GM18502 (cell line): ENCODE data around the gene ZNF229.
"Not testable (repeated sequence)": the region's sequence is repeated elsewhere in the genome, so short reads cannot be mapped to it uniquely, and the experiment has no call there.

ENCODE experiments used
- ATAC-seq: cut with Tn5 transposase; IDR thresholded peaks from one replicate; pipeline ENCODE4 v1.9.1; 2021; ENCODE audit warnings: mild to moderate bottlenecking; ENCODE audit not compliant: unreplicated experiment, poor library complexity

ZNF229 gene

GRCh38 chr19:44447916-44448674 lies at the start of gene ZNF229:
Gene ZNF229, minus strand, starts transcription at chr19:44448472. Its CDS starts 5,625 bp downstream, at chr19:44442847.
- ATAC-seq = no peak

DNA sequence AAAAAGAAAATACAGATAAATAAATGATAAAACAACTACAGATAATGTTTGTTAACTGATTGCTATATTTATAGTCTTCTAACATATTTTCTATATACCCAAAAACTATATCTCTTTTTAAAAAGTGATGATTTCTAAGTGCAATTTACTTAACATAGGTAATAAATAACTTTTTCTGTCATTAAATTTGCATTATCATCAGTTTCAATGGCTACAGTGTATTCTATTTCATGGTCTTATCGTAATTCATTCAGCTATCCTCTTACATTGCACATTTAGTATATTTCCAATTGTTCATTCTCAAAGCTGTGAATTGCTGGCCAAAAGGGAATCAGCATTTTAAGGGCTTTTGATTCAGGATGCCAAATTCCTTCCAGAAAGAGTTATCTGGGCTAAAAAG lies 48.4 kb upstream of the ZNF229 start:
- no peak for ATAC-seq

DNA sequence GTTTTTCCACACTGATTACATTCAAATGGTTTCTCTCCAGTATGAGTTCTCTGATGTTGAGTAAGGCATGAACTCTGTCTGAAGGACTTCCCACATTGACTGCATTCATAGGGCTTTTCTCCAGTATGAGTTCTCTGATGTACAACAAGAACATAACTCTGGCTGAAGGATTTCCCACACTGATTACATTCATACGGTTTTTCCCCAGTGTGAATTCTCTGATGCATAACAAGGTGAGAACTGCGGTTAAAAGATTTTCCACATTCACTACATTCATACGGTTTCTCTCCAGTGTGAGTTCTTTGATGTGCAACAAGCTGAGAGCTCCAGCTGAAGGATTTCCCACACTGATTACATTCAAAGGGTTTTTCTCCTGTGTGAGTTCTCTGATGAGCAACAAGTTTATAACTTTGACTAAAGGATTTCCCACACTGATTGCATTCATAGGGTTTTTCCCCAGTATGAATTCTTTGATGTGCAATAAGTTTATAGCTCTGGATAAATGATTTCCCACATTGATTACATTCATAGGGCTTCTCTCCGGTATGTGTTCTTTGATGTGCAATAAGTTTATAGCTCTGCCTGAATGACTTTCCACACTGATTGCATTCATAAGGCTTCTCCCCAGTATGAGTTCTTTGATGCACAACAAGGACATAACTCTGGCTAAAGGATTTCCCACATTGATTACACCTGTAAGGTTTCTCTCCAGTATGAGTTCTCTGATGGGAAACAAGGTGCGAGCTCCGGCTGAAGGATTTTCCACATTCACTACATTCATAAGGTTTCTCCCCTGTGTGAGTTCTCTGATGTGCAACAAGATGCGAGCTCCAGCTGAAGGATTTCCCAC lies 28.5 kb upstream of the ZNF229 start:
- ATAC-seq = no peak

DNA sequence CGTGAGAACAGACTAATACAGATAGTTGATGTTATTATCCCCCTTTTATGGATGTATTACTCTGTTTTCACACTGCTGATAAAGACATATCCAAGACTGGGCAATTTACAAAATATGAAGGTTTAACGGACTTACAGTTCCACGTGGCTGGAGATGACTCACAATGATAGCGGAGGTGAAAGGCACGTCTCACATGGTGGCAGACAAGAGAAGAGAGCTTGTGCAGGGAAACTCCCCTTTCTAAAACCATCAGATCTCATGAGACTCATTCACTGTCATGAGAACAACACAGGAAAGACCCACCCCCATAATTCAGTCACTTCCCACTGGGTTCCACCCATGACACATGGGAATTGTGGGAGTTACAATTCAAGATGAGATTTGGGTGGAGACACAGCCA lies 20.5 kb upstream of the ZNF229 start:
- not testable (repeated sequence) for ATAC-seq

GRCh38 chr19:44462600-44463286 lies 14.5 kb upstream of the ZNF229 start:
- ATAC-seq = not testable (repeated sequence)

DNA sequence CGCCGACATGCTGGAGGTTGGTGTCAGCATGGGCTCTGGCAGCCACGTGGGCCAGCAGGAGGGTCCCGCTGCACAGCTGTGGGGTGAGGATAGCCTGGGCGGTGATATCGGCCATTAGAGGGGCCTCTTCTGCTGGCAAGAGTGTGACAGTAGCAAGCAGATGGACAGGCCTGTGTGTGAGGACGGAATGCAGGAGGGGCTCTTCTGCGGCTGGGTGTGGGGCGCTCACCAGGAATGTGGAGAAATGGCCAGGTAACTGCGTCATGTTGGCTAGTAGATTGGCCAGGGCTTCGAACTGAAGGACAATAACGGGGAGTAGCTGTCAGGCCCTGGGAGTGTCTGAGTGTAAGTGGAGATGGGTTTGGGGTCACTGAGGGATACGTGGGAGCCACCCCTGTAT lies 7.7 kb upstream of the ZNF229 start:
- not testable (repeated sequence) for ATAC-seq

DNA sequence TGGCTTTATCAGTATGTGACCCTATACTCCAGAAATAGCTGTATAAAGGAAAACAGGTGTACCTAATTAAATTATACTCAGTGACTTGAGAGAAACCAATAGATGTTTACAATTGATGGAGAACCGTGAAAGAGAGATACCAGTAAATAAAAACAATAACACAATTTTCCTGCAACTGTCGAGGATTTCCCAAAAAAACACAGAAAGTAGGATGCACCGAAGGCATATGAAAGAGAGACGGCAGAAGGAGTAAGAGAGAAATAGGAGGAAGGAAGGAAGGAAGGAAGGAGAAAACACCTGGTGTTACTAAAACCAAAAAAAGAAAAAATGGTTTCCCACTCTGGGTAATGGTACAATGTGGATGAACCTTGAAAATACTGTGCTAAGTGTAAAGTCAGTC lies 6.8 kb upstream of the ZNF229 start:
- ATAC-seq = no peak

DNA sequence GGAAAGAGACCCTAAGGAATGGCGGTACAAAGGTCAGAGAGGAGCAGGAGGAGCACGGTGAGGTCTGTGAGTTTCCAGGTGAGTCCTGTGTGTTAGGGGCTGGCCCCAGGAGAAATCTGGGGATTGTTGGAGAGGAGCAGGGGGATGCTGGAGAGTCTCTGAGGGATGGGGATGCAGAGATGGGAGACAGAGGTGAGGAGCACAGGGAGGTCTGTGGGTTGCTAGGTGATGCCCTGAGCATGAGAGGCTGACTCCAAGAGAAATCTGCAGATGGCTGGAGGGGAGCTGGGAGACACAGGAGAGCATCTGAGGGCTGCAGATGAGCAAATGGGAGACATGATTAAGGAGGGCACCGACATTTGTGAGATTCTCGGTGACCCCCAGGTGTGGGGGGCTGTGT lies 4.1 kb upstream of the ZNF229 start:
- no peak for ATAC-seq

- ATAC-seq = no peak
These were observed 3.4 kb upstream of the ZNF229 start for GRCh38 chr19:44451687-44452086.

- ATAC-seq = no peak
These were observed 9.8 kb downstream of the ZNF229 start for GRCh38 chr19:44438441-44438840.

DNA sequence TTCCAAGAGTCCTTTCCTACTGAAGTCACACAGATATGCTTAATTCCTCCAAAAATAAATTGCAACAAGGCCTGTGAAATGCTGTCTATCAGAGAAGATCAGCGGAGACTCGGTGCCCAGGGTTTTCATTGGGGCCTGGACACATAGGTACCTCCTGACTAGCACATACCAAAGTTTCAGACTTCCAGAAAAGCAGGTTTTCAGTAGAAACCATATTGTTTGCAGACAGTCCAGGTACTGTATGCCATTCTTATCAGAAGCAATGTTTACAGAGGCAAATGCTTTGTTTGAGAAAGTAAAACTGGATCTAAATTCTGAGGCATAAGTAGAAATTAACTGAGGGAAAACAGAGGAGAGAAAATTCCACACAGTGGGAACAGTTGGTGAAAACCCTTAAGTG lies 12.8 kb downstream of the ZNF229 start:
- ATAC-seq = no peak

- no peak for ATAC-seq
These were observed 17.3 kb downstream of the ZNF229 start for GRCh38 chr19:44430956-44431355.

DNA sequence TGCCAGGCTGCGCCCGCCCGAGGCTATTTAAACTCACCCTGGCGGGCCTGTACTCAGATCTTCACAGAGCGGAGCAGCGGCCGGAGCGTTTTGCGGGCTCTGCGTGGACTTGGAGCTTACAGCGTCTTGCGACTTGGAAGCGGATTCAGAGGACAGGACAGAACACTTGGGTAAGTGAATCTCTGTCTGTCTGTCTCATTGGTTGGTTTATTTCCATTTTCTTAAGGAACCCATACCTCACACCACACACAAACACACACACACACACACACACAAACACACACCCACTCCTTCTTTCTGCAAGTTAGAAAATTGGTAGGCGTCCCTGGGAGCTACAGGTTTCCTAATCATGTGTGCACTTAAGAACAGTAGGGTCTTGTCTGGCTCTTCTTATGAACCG lies 32.7 kb downstream of the ZNF229 start:
- not testable (repeated sequence) for ATAC-seq

DNA sequence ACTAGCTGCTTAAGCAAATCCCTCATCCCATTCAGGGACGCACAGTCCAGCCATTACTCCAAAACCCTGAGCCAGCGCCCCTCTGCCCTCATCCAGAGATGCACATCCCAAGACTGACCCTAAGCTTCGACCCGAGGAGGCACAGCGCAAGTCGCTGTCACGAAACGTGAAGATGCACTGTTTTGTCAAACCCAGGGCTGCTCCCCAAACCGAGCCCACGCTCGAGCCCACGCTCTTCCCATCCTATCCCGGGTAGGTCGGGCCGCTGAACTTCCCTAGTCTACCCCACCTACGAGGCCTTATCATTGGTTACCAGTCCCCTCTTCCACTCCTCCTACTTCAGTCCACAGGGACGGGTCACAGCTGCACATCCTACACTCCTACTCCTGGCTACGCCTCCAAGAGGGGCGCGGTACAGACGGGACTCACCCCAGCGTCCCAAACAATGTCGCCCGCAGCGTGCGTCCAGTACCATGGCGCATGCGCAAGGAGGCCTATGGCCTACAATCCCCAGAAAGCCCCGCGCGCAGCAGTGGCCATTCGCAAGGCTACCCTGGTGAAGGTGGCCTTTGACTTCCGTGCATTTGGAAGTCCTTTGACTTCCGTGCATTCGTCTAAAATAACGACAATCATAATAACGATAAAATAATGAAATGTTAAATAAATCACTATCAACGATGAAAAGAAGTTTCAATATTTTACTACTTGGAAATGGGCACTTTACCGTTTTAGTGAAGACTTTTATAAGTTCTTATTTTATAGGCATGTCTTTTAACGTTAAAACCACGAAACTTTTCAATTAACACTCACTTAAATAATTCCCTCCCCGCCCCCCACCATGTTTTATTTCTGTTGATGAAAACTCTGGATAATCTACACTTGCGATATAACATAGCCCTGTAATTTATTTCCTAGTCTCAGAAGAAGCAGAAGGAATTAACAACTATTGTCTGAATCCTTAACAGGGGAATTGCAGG lies 46.8 kb downstream of the ZNF229 start, which contains the start of gene ZNF285:
Gene ZNF285 (minus strand): TSS at position 470 of the 977 bp plus-strand sequence. CDS start 4,395 bp downstream, outside the sequence.
- no peak for ATAC-seq

GRCh38 chr19:44389268-44389667 lies 59.0 kb downstream of the ZNF229 start:
- not testable (repeated sequence) for ATAC-seq
